B cell (primary cell): Measurements from ENCODE around the gene SPINK1. TPM values are rescaled to one million over a fixed set of nuclear protein-coding genes. Genes with fewer than 3 reads are reported as not detected.

Source experiments
- ATAC-seq: fragments of 200-7000 bp; cut with Tn5 transposase; one replicate; pipeline ENCODE4 v1.10.0; 2021; ENCODE audit warnings: low read depth, mild to moderate bottlenecking, moderate number of reproducible peaks, moderate library complexity
- CTCF ChIA-PET: fragments of 350-600 bp; sonication (Branson Sonifier 250); formaldehyde crosslinking; loops from one replicate; lab custom pipeline; 2021; ENCODE audit warnings: antibody characterized with exemption, inconsistent platforms; lab: Charles Lee
- POLR2A ChIA-PET: fragments of 350-600 bp; sonication (Branson Sonifier 250); formaldehyde crosslinking; loops from one replicate; lab custom pipeline; 2021; ENCODE audit warnings: antibody characterized with exemption; lab: Charles Lee
- DNase-seq: peaks from one replicate; pipeline ENCODE4 v3.0.0; 2013
- H2AFZ ChIP-seq: 2 replicates; pipeline ENCODE4 v1.6.1; 2012; ENCODE audit warnings: mild to moderate bottlenecking, low read depth, low read length; ENCODE audit not compliant: insufficient read depth, poor library complexity, severe bottlenecking
- H3K27ac ChIP-seq, 2 donors: 1 replicate in 1 of 2; 2 replicates in 1 of 2; pipeline ENCODE4 v1.5.1; 2012 to 2013; ENCODE audit warnings: low read length in 2 of 2, mild to moderate bottlenecking in 2 of 2, moderate library complexity in 1 of 2
- H3K27me3 ChIP-seq, 4 experiments: fragments of 200-600 bp in 1 of 4; sonication (generic) in 1 of 4; replicated peaks in 1 of 4; 1 replicate in 2 of 4; 2 replicates in 2 of 4; pipeline versions ENCODE4 v1.6.1 to v1.7.0; 2013 to 2016; ENCODE audit warnings: low read length in 3 of 4, mild to moderate bottlenecking in 2 of 4, mixed read lengths in 1 of 4, moderate library complexity in 1 of 4; ENCODE audit not compliant: insufficient read depth in 4 of 4, control insufficient read depth in 3 of 4; ENCODE audit errors: control extremely low read depth in 1 of 4
- H3K36me3 ChIP-seq, 2 experiments: replicated peaks in 1 of 2; 1 replicate in 1 of 2; 2 replicates in 1 of 2; pipeline versions ENCODE4 v1.6.1 to v1.7.1; 2013; ENCODE audit warnings: low read length in 1 of 2; ENCODE audit not compliant: insufficient read depth in 2 of 2, control insufficient read depth in 1 of 2; ENCODE audit errors: control extremely low read depth in 1 of 2, extremely low read depth in 1 of 2
- H3K4me1 ChIP-seq, 2 donors: fragments of 200-600 bp in 1 of 2; sonication (generic) in 1 of 2; 1 replicate in 1 of 2; 2 replicates in 1 of 2; pipeline versions ENCODE4 v1.5.1 to v1.6.1; 2013 to 2017; ENCODE audit warnings: low read length in 2 of 2; ENCODE audit not compliant: control insufficient read depth in 2 of 2, insufficient read depth in 2 of 2
- H3K4me2 ChIP-seq: replicated peaks from 2 replicates; pipeline ENCODE3; 2012; ENCODE audit warnings: mild to moderate bottlenecking, low read depth, low read length; ENCODE audit not compliant: poor library complexity, severe bottlenecking
- H3K4me3 ChIP-seq, 5 experiments: fragments of 200-600 bp in 1 of 5; sonication (generic) in 1 of 5; 1 replicate in 3 of 5; 2 replicates in 2 of 5; pipeline versions ENCODE4 v1.5.1 to v1.7.0; 2011 to 2016; ENCODE audit warnings: low read length in 4 of 5, mild to moderate bottlenecking in 4 of 5, low read depth in 2 of 5, control low read depth in 1 of 5, moderate library complexity in 1 of 5; ENCODE audit not compliant: insufficient read depth in 1 of 5; ENCODE audit errors: control extremely low read depth in 1 of 5, extremely low read depth in 1 of 5
- H3K79me2 ChIP-seq: fragments of 200-600 bp; sonication (generic); one replicate; pipeline ENCODE4 v1.6.0; 2016; ENCODE audit warnings: low read length; ENCODE audit not compliant: control insufficient read depth, insufficient read depth
- H3K9ac ChIP-seq: fragments of 200-600 bp; sonication (generic); 2 replicates; pipeline ENCODE4 v1.6.1; 2017; ENCODE audit warnings: mild to moderate bottlenecking, low read length, moderate library complexity
- H3K9me3 ChIP-seq, 3 donors: one replicate each; pipeline versions ENCODE4 v1.6.1 to v1.7.1; 2013; ENCODE audit warnings: low read length in 2 of 3; ENCODE audit not compliant: control insufficient read depth in 2 of 3, insufficient read depth in 1 of 3; ENCODE audit errors: control extremely low read depth in 1 of 3
- H4K20me1 ChIP-seq: 2 replicates; pipeline ENCODE4 v1.6.0; 2012; ENCODE audit warnings: mild to moderate bottlenecking, low read length; ENCODE audit not compliant: insufficient read depth, control insufficient read depth, poor library complexity, severe bottlenecking
- H3K27ac Mint-ChIP-seq: one replicate; pipeline ENCODE4 v1.8.0; 2021; ENCODE audit warnings: mixed read lengths
- H3K27me3 Mint-ChIP-seq: one replicate; pipeline ENCODE4 v1.8.0; 2021; ENCODE audit warnings: mixed read lengths
- H3K4me1 Mint-ChIP-seq: one replicate; pipeline ENCODE4 v1.8.0; 2021; ENCODE audit warnings: mixed read lengths
- H3K4me3 Mint-ChIP-seq: one replicate; pipeline ENCODE4 v1.8.0; 2021; ENCODE audit warnings: mixed read lengths
- H3K9me3 Mint-ChIP-seq: one replicate; pipeline ENCODE4 v1.8.0; 2022; ENCODE audit warnings: mixed read lengths; ENCODE audit not compliant: insufficient read depth
- CTCF ChIP-seq: fragments of 200-600 bp; IDR thresholded peaks from one replicate; pipeline ENCODE4 v1.8.0; 2022; ENCODE audit warnings: antibody characterized with exemption, mild to moderate bottlenecking
- EZH2 ChIP-seq: IDR thresholded peaks from 2 replicates; pipeline ENCODE4 v1.6.1; 2012; ENCODE audit warnings: borderline replicate concordance, low read depth, mild to moderate bottlenecking, moderate library complexity, low read length; ENCODE audit not compliant: insufficient read depth, poor library complexity, severe bottlenecking
- WGBS: methylation state at CpG from one replicate; pipeline ENCODE4 v1.1.5; 2013; ENCODE audit warnings: missing lambda C conversion rate; ENCODE audit not compliant: insufficient coverage; 5-methylcytosine and 5-hydroxymethylcytosine counted together
- intact Hi-C: fragments of 100-400 bp; cut with micrococcal nuclease; formaldehyde crosslinking; loops from one replicate; pipeline ENCODE4 v1.10.0; 2022
- polyA plus RNA-seq: library from polyadenylated mRNA; depleted of rRNA; stranded (reverse); fragments of >200 nt; gene quantifications from 2 replicates; pipeline ENCODE4 v1.2.3, GENCODE V29; 2012
- total RNA-seq, 2 donors: library from RNA; stranded (reverse); fragments of 120-200 nt in 1 of 2; gene quantifications; 1 replicate in 1 of 2; 2 replicates in 1 of 2; pipeline versions ENCODE4 v1.2.3 to v1.2.4, GENCODE V29; 2013 to 2022

The SPINK1 gene
- total and polyA plus RNA-seq, 2 donors (not counting 1 experiment from before 2014, with no cell fraction given), result not detected

- no peaks in the 10 kb centered on the region for H3K79me2 ChIP-seq
- no peaks in the 10 kb centered on the region for H4K20me1 ChIP-seq
- H3K9ac ChIP-seq, result no peak overlapping the region
- H3K27ac Mint-ChIP-seq, result no peak overlapping the region
- H3K4me3 Mint-ChIP-seq, result no peak overlapping the region
- WGBS, result 100% methylated on average over 1 of the region's 1 CpG
- no peak overlapping the region for H2AFZ ChIP-seq
- H3K27ac ChIP-seq, result no peak overlapping the region
- no peaks in the 10 kb centered on the region for H3K9me3 Mint-ChIP-seq
- H3K9me3 ChIP-seq, result no peaks in the 10 kb centered on the region
- intact Hi-C loops, result no loop called here
- DNase-seq (no peak), ATAC-seq (no peak)
- ChIA-PET POLR2A (no interaction called here), CTCF (interaction anchor here (0.7 kb wide), 1 partner anchor 596 kb away, joined by 3 read pairs; no protein-coding TSS in a partner anchor)
- peaks cover 8% of the 10 kb centered on the region for H3K27me3 Mint-ChIP-seq
- H3K4me3 ChIP-seq, result no peak overlapping the region
- H3K4me2 ChIP-seq, result no peak overlapping the region
- TF ChIP-seq CTCF, result no peak
- no peak for TF ChIP-seq EZH2
- no peaks in the 10 kb centered on the region for H3K27me3 ChIP-seq
- no peaks in the 10 kb centered on the region for H3K4me1 Mint-ChIP-seq
- H3K36me3 ChIP-seq, result no peaks in the 10 kb centered on the region
- H3K4me1 ChIP-seq, result no peaks in the 10 kb centered on the region
Measured at GRCh38 chr5:147860641-147861025, 29.2 kb upstream of the SPINK1 start.

- Histone ChIP-seq H3K4me1 (no peaks in the 10 kb centered on the region), H3K4me2 (no peak overlapping the region), H4K20me1 (no peaks in the 10 kb centered on the region), H3K36me3 (no peaks in the 10 kb centered on the region), H3K9me3 (no peaks in the 10 kb centered on the region), H3K79me2 (no peaks in the 10 kb centered on the region), H3K4me3 (no peak overlapping the region), H3K9ac (no peak overlapping the region), H3K27me3 (no peaks in the 10 kb centered on the region), H2AFZ (no peak overlapping the region), H3K27ac (no peak overlapping the region)
- intact Hi-C loops, result loop anchor here (5.0 kb wide), 1 partner anchor 1177 kb away; no protein-coding TSS in a partner anchor
- ATAC-seq (no peak), DNase-seq (no peak)
- no peak overlapping the region for H3K27ac Mint-ChIP-seq
- H3K4me1 Mint-ChIP-seq, result no peaks in the 10 kb centered on the region
- CTCF ChIA-PET, result interaction anchor here (0.7 to 0.8 kb wide), 2 partner anchors 11 to 597 kb away, joined by 3 read pairs; no protein-coding TSS in a partner anchor
- H3K9me3 Mint-ChIP-seq, result no peaks in the 10 kb centered on the region
- H3K4me3 Mint-ChIP-seq, result no peak overlapping the region
- 92% methylated on average over 2 of the region's 3 CpGs for WGBS
- H3K27me3 Mint-ChIP-seq, result peaks cover 11% of the 10 kb centered on the region
- TF ChIP-seq CTCF, result no peak
- POLR2A ChIA-PET, result no interaction called here
Measured at GRCh38 chr5:147859962-147860640, 28.6 kb upstream of the SPINK1 start.
